Endothelial cell of umbilical vein (primary cell): ENCODE measurements around the gene IMPA2.

Experiments
- CTCF ChIP-seq, 2 donors: IDR thresholded peaks; 1 replicate in 1 of 2; 2 replicates in 1 of 2; pipeline ENCODE4 v1.5.1; 2011; ENCODE audit warnings: low read length in 2 of 2, mild to moderate bottlenecking in 2 of 2, moderate library complexity in 2 of 2, control low read depth in 1 of 2, inconsistent platforms in 1 of 2, low read depth in 1 of 2; ENCODE audit not compliant: insufficient read depth in 1 of 2; ENCODE audit errors: extremely low read depth in 1 of 2
- FOS ChIP-seq: IDR thresholded peaks from 2 replicates; pipeline ENCODE4 v1.6.1; 2011; ENCODE audit warnings: mild to moderate bottlenecking, low read length, moderate library complexity, borderline replicate concordance; ENCODE audit not compliant: insufficient read depth
- GATA2 ChIP-seq: IDR thresholded peaks from 2 replicates; pipeline ENCODE4 v1.7.0; 2011; ENCODE audit warnings: low read depth, mild to moderate bottlenecking, moderate library complexity, mixed read lengths, low read length; ENCODE audit not compliant: insufficient read length, insufficient read depth
- JUN ChIP-seq: IDR thresholded peaks from 2 replicates; pipeline ENCODE4 v1.6.1; 2011; ENCODE audit warnings: borderline replicate concordance, low read depth; ENCODE audit not compliant: insufficient read length, insufficient read depth
- MYC ChIP-seq: IDR thresholded peaks from one replicate; pipeline ENCODE4 v1.6.1; 2011; ENCODE audit warnings: mild to moderate bottlenecking, low read depth, low read length
- POLR2A ChIP-seq: IDR thresholded peaks from 2 replicates; pipeline ENCODE4 v1.6.1; 2012; ENCODE audit warnings: low read depth, mild to moderate bottlenecking, control low read depth, low read length
- POLR2AphosphoS5 ChIP-seq: IDR thresholded peaks from 2 replicates; pipeline ENCODE4 v1.6.1; 2012; ENCODE audit warnings: low read depth, mild to moderate bottlenecking, control low read depth, low read length, moderate library complexity; ENCODE audit not compliant: insufficient read depth

DNA sequence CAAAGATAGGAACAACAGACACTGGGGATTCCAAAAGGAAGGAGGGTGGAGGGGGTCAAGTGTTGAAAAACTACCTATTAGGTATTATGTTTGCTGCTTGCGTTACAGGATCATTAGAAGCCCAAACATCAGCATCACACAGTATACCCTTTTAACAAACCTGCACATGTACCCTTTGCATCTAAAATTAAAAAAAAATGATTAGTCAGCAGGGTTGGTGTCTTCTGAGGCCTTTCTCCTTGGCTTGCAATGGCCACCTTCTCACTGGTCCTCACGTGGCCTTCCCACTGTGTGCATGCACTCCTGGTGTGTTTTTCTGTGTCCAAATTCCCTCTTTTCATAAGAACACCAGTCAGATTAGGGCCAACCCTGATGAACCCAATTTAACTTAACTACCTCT is 5.6 kb upstream of the IMPA2 start:
- TF ChIP-seq FOS (no peak), JUN (no peak), CTCF (IDR thresholded peaks at IDR 0.05; ENCODE audit: extremely low read depth in 1 of 2, insufficient read depth in 1 of 2, low read depth in 1 of 2, low read length in 2 of 2) (no peak), POLR2A (no peak), POLR2AphosphoS5 (no peak), GATA2 (no peak), MYC (no peak)
